Sigmoid colon (tissue), 4 donors: ENCODE results near the gene SPRR1A.
"Not testable (repeated sequence)": the region's sequence is repeated elsewhere in the genome, so short reads cannot be mapped to it uniquely, and the experiment has no call there.

Source experiments
- POLR2A ChIP-seq, 2 donors: fragments of 450-650 bp; IDR thresholded peaks; one replicate each; pipeline ENCODE4 v1.6.1; 2016; ENCODE audit warnings: antibody characterized with exemption in 2 of 2, mild to moderate bottlenecking in 2 of 2, moderate library complexity in 2 of 2
- POLR2AphosphoS5 ChIP-seq, 4 donors: sonication (generic); formaldehyde crosslinking; IDR thresholded peaks; one replicate each; pipeline ENCODE4 v1.6.1; 2017; ENCODE audit warnings: antibody characterized with exemption in 4 of 4

DNA sequence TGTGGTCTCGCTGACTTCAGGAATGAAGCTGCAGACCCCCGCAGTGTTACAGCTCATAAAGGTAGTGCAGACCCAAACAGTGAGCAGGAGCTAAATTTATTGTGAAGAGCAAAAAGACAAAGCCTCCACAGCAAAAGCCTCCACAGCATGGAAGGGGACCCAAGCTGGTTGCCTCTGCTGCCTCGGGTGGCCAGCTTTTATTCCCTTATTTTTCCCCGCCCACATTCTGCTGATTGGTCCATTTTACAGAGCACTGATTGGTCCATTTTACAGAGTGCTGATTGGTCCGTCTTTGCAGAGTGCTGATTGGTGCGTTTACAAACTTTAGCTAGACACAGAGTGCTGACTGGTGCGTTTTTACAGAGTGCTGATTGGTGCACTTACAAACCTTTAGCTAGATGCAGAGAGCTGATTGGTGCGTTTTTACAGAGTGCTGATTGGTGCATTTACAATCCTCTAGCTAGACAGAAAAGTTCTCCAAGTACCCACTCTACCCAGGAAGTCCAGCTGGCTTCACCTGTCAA lies 27.4 kb downstream of the SPRR1A start:
- TF ChIP-seq POLR2A, POLR2AphosphoS5 (IDR thresholded peaks at IDR 0.05): not testable (repeated sequence)
